ENCODE data around the gene NSD2.

- TF ChIP-seq EZH2 (IDR thresholded peaks at IDR 0.05; ENCODE audit: borderline replicate concordance, insufficient read depth, low read length, poor library complexity, severe bottlenecking) (no peak), CTCF (IDR thresholded peaks at IDR 0.05; ENCODE audit: poor library complexity, severe bottlenecking) (no peak), EP300 (conservative IDR thresholded peaks at IDR 0.05; ENCODE audit: poor library complexity, severe bottlenecking) (no peak), POLR2AphosphoS5 (IDR thresholded peaks at IDR 0.05) (no peak), MXI1 (conservative IDR thresholded peaks at IDR 0.05; ENCODE audit: poor library complexity, severe bottlenecking) (no peak), RAD21 (conservative IDR thresholded peaks at IDR 0.05) (no peak)
- TF ChIP-seq, protein P1, sequence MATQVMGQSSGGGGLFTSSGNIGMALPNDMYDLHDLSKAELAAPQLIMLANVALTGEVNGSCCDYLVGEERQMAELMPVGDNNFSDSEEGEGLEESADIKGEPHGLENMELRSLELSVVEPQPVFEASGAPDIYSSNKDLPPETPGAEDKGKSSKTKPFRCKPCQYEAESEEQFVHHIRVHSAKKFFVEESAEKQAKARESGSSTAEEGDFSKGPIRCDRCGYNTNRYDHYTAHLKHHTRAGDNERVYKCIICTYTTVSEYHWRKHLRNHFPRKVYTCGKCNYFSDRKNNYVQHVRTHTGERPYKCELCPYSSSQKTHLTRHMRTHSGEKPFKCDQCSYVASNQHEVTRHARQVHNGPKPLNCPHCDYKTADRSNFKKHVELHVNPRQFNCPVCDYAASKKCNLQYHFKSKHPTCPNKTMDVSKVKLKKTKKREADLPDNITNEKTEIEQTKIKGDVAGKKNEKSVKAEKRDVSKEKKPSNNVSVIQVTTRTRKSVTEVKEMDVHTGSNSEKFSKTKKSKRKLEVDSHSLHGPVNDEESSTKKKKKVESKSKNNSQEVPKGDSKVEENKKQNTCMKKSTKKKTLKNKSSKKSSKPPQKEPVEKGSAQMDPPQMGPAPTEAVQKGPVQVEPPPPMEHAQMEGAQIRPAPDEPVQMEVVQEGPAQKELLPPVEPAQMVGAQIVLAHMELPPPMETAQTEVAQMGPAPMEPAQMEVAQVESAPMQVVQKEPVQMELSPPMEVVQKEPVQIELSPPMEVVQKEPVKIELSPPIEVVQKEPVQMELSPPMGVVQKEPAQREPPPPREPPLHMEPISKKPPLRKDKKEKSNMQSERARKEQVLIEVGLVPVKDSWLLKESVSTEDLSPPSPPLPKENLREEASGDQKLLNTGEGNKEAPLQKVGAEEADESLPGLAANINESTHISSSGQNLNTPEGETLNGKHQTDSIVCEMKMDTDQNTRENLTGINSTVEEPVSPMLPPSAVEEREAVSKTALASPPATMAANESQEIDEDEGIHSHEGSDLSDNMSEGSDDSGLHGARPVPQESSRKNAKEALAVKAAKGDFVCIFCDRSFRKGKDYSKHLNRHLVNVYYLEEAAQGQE (IDR thresholded peaks at IDR 0.05; ENCODE audit: borderline replicate concordance): no peak
Observed at GRCh38 chr4:1960170-1960825, 89.1 kb downstream of the NSD2 start.
